Heart left ventricle (tissue), 16 donors: ENCODE data around the gene BRSK2. TPM values are rescaled to one million over a fixed set of nuclear protein-coding genes. Genes with fewer than 3 reads are reported as not detected.

Experiments
- ATAC-seq, 4 donors: fragments of 200-7000 bp; cut with Tn5 transposase; one replicate each; pipeline ENCODE4 v1.9.1; 2020 to 2022; ENCODE audit warnings: moderate library complexity in 4 of 4, mild to moderate bottlenecking in 3 of 4, moderate number of reproducible peaks in 1 of 4
- DNase-seq, 5 donors: peaks; one replicate each; pipeline ENCODE4 v3.0.0-alpha.2; 2020
- H3K27ac ChIP-seq, 12 donors: fragments of 200-600 bp; sonication (generic) in 4 of 12; one replicate each; pipeline versions ENCODE4 v1.5.0 to v1.8.0; 2016 to 2022; ENCODE audit warnings: mild to moderate bottlenecking in 2 of 12
- H3K27me3 ChIP-seq, 9 donors: fragments of 200-600 bp; sonication (generic) in 2 of 9; one replicate each; pipeline versions ENCODE4 v1.5.1 to v1.8.0; 2016 to 2022; ENCODE audit warnings: mild to moderate bottlenecking in 3 of 9
- H3K36me3 ChIP-seq, 9 donors: fragments of 200-600 bp; sonication (generic) in 2 of 9; one replicate each; pipeline versions ENCODE4 v1.5.0 to v1.8.0; 2018 to 2022; ENCODE audit warnings: mild to moderate bottlenecking in 2 of 9
- H3K4me1 ChIP-seq, 12 donors: fragments of 200-600 bp; sonication (generic) in 4 of 12; one replicate each; pipeline versions ENCODE4 v1.5.0 to v1.8.0; 2016 to 2022; ENCODE audit warnings: mild to moderate bottlenecking in 3 of 12
- H3K4me3 ChIP-seq, 12 donors: fragments of 200-600 bp; sonication (generic) in 4 of 12; one replicate each; pipeline versions ENCODE4 v1.5.0 to v1.8.0; 2017 to 2022; ENCODE audit warnings: mild to moderate bottlenecking in 9 of 12, moderate library complexity in 4 of 12
- H3K9me3 ChIP-seq, 12 donors: fragments of 200-600 bp; sonication (generic) in 4 of 12; one replicate each; pipeline versions ENCODE4 v1.5.0 to v1.8.0; 2016 to 2022; ENCODE audit warnings: mild to moderate bottlenecking in 1 of 12
- POLR2A ChIP-seq, 2 donors: fragments of 450-650 bp; IDR thresholded peaks; one replicate each; pipeline ENCODE4 v1.6.1; 2017; ENCODE audit warnings: antibody characterized with exemption in 2 of 2, mild to moderate bottlenecking in 2 of 2, moderate library complexity in 2 of 2
- WGBS, 4 donors: extraction: QIAGEN DNeasy Blood & Tissue Kit in 2 of 4; methylation state at CpG; one replicate each; pipeline versions ENCODE4 v1.1.5 to v1.1.7; 2013 to 2018; 5-methylcytosine and 5-hydroxymethylcytosine counted together
- intact Hi-C, 10 donors: fragments of 100-400 bp; cut with DNase I; formaldehyde crosslinking; loops; one replicate each; pipeline versions ENCODE4 v1.11.1 to v1.14.2; 2022
- polyA plus RNA-seq, 2 donors: library from polyadenylated mRNA; stranded (reverse); fragments of 200-250 nt; gene quantifications; one replicate each; pipeline ENCODE4 v1.2.3, GENCODE V29; 2013
- total RNA-seq, 9 donors: library from RNA; depleted of rRNA in 2 of 9; stranded (reverse); fragments of >200 nt in 2 of 9; fragmentation: NEBNext Ultra II Directional in 3 of 9; extraction: Animal tissue kit (Norgen Biotek cat#: 25700) in 3 of 9; gene quantifications; one replicate each; pipeline versions ENCODE4 v1.1.0 to v1.2.4, GENCODE V29; 2016 to 2023
- TF ChIP-seq, protein P1 (sequence below), 12 donors: fragments of 200-600 bp; sonication (generic) in 4 of 12; IDR thresholded peaks; one replicate each; pipeline versions ENCODE4 v1.5.0 to v1.8.0; 2018 to 2022; ENCODE audit warnings: antibody characterized with exemption in 12 of 12, mild to moderate bottlenecking in 5 of 12
- donor health status: ischemic (EF 13 %, LVEDD 7.1; RV severe dilation, severe dysfunction).
- donor health status: healthy with polysubstance abuse.
- donor health status: DM: no; HTN: yes; CAD: no.
- donor health status: DM: no; HTN: no; CAD: no.
- donor health status: ischemic (EF 25% LVEDD 6.9; RV normal size, moderate dysfunction).
- donor health status: ischemic (EF 25% LVEDD 5.7; RV mildly dilated, moderate dysfunction).
- donor health status: healthy.
- donor health status: DM: yes; HTN: yes; CAD: no.
- donor health status: ischemic (EF 35%, LVEDD 5.7; RV mildly dilated, moderate dysfunction).
- donor health status: nonischemic (EF 11% LVEDD 7.7; RV severe dilation, severe dysfunction).
- donor health status: DM: yes; HTN: yes; CAD: no.
- donor health status: PGD.
- donor health status: ischemic (EF 29% LVEDD 5.4; RV normal size, mild dysfunction).
- donor health status: nonischemic (EF 23%, LVEDD 6.1; RV moderate dilation, normal function).

The BRSK2 gene
- total and polyA plus RNA-seq, 11 donors: 0.16 to 1.3 (median 0.61) TPM; not detected in 1

DNA sequence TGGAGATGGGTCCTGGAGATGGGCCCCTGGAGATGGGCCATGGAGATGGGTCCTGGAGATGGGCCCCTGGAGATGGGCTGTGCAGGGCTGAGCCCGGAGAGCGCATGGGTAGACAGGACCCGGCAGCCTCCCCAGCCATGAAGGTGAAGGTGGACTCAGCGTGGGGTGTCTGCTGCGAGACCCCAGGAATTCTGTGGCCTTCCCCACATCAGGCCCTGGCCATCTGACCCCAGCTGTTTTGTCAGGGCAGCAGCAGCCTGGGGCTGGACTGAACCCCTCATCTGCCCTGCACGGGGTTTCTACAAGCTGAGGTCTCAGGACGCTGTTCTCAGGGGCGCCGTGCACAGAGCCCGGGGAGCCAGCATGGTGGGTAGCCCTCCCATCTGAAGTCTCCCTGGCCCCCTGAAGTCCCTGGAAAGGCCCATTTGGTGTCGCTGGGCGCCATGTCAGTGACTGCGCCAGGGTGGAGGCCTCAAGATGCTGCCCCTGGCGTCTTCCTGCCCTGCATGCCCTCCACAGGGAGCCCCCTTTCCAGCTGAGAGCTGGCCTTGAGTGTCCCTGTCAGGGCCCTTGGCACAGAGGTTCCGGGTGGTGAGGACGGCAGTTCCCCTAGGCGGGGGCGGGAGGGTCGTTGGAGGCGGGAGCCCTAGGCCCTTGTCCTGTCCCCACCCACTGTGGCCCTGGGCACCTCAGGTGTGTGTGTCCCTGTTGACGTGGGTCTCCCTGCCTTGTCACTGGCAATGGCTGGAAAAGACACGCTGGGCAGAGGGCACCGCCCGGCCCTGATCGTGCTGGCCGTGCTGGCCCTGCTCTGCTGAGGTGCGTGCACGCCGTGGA is 5.4 kb downstream of the BRSK2 start:
- peaks cover 12 to 60% (median 21%) of the 10 kb centered on the region in 9 donors for H3K27me3 ChIP-seq
- H3K4me3 ChIP-seq: no peak overlapping the region
- TF ChIP-seq, protein P1, sequence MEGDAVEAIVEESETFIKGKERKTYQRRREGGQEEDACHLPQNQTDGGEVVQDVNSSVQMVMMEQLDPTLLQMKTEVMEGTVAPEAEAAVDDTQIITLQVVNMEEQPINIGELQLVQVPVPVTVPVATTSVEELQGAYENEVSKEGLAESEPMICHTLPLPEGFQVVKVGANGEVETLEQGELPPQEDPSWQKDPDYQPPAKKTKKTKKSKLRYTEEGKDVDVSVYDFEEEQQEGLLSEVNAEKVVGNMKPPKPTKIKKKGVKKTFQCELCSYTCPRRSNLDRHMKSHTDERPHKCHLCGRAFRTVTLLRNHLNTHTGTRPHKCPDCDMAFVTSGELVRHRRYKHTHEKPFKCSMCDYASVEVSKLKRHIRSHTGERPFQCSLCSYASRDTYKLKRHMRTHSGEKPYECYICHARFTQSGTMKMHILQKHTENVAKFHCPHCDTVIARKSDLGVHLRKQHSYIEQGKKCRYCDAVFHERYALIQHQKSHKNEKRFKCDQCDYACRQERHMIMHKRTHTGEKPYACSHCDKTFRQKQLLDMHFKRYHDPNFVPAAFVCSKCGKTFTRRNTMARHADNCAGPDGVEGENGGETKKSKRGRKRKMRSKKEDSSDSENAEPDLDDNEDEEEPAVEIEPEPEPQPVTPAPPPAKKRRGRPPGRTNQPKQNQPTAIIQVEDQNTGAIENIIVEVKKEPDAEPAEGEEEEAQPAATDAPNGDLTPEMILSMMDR (IDR thresholded peaks at IDR 0.05): no peak
- TF ChIP-seq POLR2A (IDR thresholded peaks at IDR 0.05): no peak
- 93 to 94% (median 93%) methylated on average over 16 to 29 of the region's 29 CpGs for WGBS, 4 donors
- no peaks in the 10 kb centered on the region for H3K36me3 ChIP-seq
- ATAC-seq (no peak), DNase-seq (peak in 2 of 5 donors; percentile 14 to 60)
- H3K9me3 ChIP-seq: no peaks in the 10 kb centered on the region
- no peak overlapping the region for H3K27ac ChIP-seq
- intact Hi-C loops: loop anchor here in 1 of 10 donors (5.0 kb wide), 1 partner anchor 52 kb away; no protein-coding TSS in a partner anchor
- H3K4me1 ChIP-seq: peaks cover 0 to 13% (median 2%) of the 10 kb centered on the region in 12 donors

DNA sequence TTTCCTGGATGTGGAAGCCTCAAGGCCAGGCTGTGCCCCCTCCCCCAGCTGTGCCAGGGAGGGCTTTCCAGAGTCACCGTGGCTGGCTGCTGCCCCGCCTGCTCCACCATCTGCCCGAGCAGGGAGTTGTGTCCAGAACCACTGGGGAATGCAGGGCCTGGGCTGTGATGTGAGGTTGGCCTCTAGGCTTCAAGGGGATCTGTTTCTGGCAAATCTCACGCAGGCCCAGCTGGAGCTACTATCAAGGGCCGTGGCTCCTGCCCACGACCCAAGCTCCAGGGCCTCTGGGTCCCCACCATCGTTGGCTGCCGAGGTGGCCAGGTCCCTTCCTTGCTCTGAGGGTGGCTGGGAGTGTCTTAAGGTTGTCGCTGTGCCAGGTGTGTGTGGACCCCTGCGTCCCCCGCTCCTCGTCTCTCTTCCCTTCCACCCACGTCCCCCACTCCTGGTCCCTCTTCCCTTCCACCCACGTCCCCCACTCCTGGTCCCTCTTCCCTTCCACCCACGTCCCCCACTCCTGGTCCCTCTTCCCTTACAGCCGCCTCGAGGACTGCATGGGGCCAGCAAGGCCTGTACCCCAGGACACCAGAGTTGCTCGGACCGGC is 6.1 kb downstream of the BRSK2 start:
- intact Hi-C loops: loop anchor here in 1 of 10 donors (5.0 kb wide), 1 partner anchor 51 kb away; no protein-coding TSS in a partner anchor
- Histone ChIP-seq H3K36me3 (no peaks in the 10 kb centered on the region), H3K27ac (no peak overlapping the region), H3K27me3 (peaks cover 11 to 57% (median 18%) of the 10 kb centered on the region in 9 donors), H3K9me3 (no peaks in the 10 kb centered on the region), H3K4me1 (peaks cover 0 to 9% (median under 1%) of the 10 kb centered on the region in 12 donors), H3K4me3 (no peak overlapping the region)
- TF ChIP-seq, protein P1 (IDR thresholded peaks at IDR 0.05): no peak
- no peak for TF ChIP-seq POLR2A (IDR thresholded peaks at IDR 0.05)
- DNase-seq: no peak
- WGBS, 4 donors: 76 to 90% (median 82%) methylated on average over 14 to 19 of the region's 19 CpGs
- no peak for ATAC-seq

DNA sequence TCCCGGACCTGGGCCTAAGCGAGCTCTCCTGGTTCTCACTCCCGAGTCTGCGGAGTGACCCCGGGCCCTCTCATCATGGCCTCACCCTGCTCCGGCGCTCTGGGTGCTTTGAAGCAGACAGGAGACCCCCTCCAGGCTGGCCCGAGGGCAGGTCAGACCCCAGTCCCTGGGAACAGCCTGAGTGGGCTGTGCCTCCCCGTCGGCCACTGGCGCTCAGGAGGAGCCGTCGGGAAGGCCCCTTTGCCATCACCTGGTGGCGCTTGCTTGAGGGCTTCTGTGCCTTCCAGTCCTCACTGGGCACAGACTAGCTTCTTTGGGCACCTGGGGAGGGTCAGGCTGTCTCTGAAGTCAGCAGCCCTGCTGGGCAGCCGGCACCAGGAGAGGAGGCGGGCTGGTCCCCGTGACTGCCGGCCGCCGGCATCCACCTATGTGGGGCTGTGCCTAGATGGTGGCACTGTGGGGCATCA is 6.7 kb downstream of the BRSK2 start:
- TF ChIP-seq POLR2A (IDR thresholded peaks at IDR 0.05): no peak
- TF ChIP-seq, protein P1 (IDR thresholded peaks at IDR 0.05): no peak
- DNase-seq: peak in 2 of 5 donors; percentile 11 to 56
- no peaks in the 10 kb centered on the region for H3K36me3 ChIP-seq
- ATAC-seq: no peak
- 88 to 95% (median 93%) methylated on average over 8 to 20 of the region's 20 CpGs for WGBS, 4 donors
- H3K27ac ChIP-seq: no peak overlapping the region
- no peaks in the 10 kb centered on the region for H3K9me3 ChIP-seq
- no peak overlapping the region for H3K4me3 ChIP-seq
- H3K4me1 ChIP-seq: peaks cover 0 to 4% (median 0%) of the 10 kb centered on the region in 12 donors
- intact Hi-C loops: loop anchor here in 1 of 10 donors (5.0 kb wide), 1 partner anchor 51 kb away; no protein-coding TSS in a partner anchor
- H3K27me3 ChIP-seq: peaks cover 6 to 51% (median 13%) of the 10 kb centered on the region in 9 donors
